Fibroblast of lung (primary cell): Measurements from ENCODE around the gene RCAN1. TPM values are rescaled to one million over a fixed set of nuclear protein-coding genes. Genes with fewer than 3 reads are reported as not detected.
A peak's percentile ranks its signal among the peaks of the same experiment; 100 is the strongest.

Source experiments
- DNase-seq, 2 donors: peaks; one replicate each; pipeline versions ENCODE4 v3.0.0 to v3.0.0-alpha.2; 2010; ENCODE audit warnings: low read depth in 2 of 2
- H2AFZ ChIP-seq: 2 replicates; pipeline ENCODE4 v1.5.1; 2012; ENCODE audit warnings: low read length, control low read depth, inconsistent platforms
- H3K27ac ChIP-seq: 2 replicates; pipeline ENCODE4 v1.5.1; 2011; ENCODE audit warnings: low read length, control low read depth; ENCODE audit not compliant: insufficient read depth
- H3K27me3 ChIP-seq: 2 replicates; pipeline ENCODE4 v1.5.1; 2011; ENCODE audit warnings: mild to moderate bottlenecking, low read length; ENCODE audit not compliant: control insufficient read depth, insufficient read depth
- H3K36me3 ChIP-seq: 2 replicates; pipeline ENCODE4 v1.5.1; 2011; ENCODE audit warnings: low read length; ENCODE audit not compliant: control insufficient read depth, insufficient read depth
- H3K4me1 ChIP-seq: 2 replicates; pipeline ENCODE4 v1.5.1; 2011; ENCODE audit warnings: low read length; ENCODE audit not compliant: control insufficient read depth, insufficient read depth; ENCODE audit errors: extremely low read depth
- H3K4me2 ChIP-seq: 2 replicates; pipeline ENCODE4 v1.5.1; 2011; ENCODE audit warnings: low read length, control low read depth; ENCODE audit not compliant: insufficient read depth; ENCODE audit errors: extremely low read depth
- H3K4me3 ChIP-seq, 4 experiments: fragments of 200-600 bp in 1 of 4; sonication (generic) in 1 of 4; replicated peaks in 1 of 4; 2 replicates each; pipeline ENCODE4 v1.5.1; 2011 to 2016; ENCODE audit warnings: low read length in 4 of 4, low read depth in 3 of 4, mild to moderate bottlenecking in 3 of 4, control low read depth in 2 of 4, inconsistent platforms in 1 of 4, mixed read lengths in 1 of 4; ENCODE audit not compliant: insufficient read depth in 1 of 4; ENCODE audit errors: control extremely low read depth in 1 of 4
- H3K79me2 ChIP-seq: 2 replicates; pipeline ENCODE4 v1.5.1; 2012; ENCODE audit warnings: mild to moderate bottlenecking, low read length, inconsistent platforms; ENCODE audit not compliant: control insufficient read depth, insufficient read depth
- H3K9ac ChIP-seq: 2 replicates; pipeline ENCODE4 v1.5.1; 2011; ENCODE audit warnings: mild to moderate bottlenecking, low read length, control low read depth; ENCODE audit not compliant: insufficient read depth
- H3K9me3 ChIP-seq: 2 replicates; pipeline ENCODE4 v1.5.1; 2012; ENCODE audit warnings: low read depth, low read length; ENCODE audit not compliant: control insufficient read depth, insufficient read depth
- H4K20me1 ChIP-seq: 2 replicates; pipeline ENCODE4 v1.5.1; 2011; ENCODE audit warnings: low read length; ENCODE audit not compliant: control insufficient read depth, insufficient read depth; ENCODE audit errors: extremely low read depth
- EZH2 ChIP-seq: IDR thresholded peaks from 2 replicates; pipeline ENCODE4 v1.5.1; 2012; ENCODE audit warnings: low read length, control low read depth, mild to moderate bottlenecking; ENCODE audit errors: missing control alignments
- polyA plus RNA-seq, 2 donors: library from polyadenylated mRNA; depleted of rRNA in 1 of 2; stranded (reverse) in 1 of 2; unstranded in 1 of 2; fragments of >200 nt; gene quantifications; 2 replicates each; pipeline ENCODE4 v1.2.1, GENCODE V29; 2011 to 2012; ENCODE audit warnings: missing spikeins in 1 of 2
- total RNA-seq: library from RNA; depleted of rRNA; stranded (reverse); fragments of >200 nt; gene quantifications from 2 replicates; pipeline ENCODE4 v1.2.1, GENCODE V29; 2014
- TF ChIP-seq, protein P1 (sequence below), 2 donors: IDR thresholded peaks in 1 of 2; conservative IDR thresholded peaks in 1 of 2; 1 replicate in 1 of 2; 2 replicates in 1 of 2; pipeline ENCODE4 v1.5.1; 2011 to 2012; ENCODE audit warnings: low read length in 2 of 2, control low read depth in 1 of 2, inconsistent platforms in 1 of 2, low read depth in 1 of 2, mild to moderate bottlenecking in 1 of 2

The RCAN1 gene
- total and polyA plus RNA-seq, 2 donors (not counting 1 experiment from before 2014, with no cell fraction given): 94.8 to 259 TPM

DNA sequence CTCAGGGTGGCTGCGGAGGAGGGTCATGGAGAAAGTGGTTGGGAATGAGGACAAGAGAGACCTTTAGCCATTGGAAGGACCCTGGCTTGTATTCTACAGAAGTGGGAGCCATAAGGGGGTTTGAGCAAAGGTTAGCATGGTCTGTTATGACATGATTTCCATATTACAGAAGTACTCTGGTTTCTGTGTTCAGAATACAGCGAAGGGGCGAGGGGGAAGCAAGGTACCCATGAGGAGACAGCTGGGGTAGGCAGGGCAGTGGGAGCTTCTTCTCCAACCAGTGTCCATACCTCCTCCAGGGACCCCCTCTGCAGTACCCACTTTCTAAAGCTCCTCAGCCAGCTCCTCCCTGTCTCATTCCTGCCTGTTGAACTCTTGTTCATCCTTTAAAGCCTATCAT, 81.0 kb downstream of the RCAN1 start:
- TF ChIP-seq EZH2: no peak
- TF ChIP-seq, protein P1, sequence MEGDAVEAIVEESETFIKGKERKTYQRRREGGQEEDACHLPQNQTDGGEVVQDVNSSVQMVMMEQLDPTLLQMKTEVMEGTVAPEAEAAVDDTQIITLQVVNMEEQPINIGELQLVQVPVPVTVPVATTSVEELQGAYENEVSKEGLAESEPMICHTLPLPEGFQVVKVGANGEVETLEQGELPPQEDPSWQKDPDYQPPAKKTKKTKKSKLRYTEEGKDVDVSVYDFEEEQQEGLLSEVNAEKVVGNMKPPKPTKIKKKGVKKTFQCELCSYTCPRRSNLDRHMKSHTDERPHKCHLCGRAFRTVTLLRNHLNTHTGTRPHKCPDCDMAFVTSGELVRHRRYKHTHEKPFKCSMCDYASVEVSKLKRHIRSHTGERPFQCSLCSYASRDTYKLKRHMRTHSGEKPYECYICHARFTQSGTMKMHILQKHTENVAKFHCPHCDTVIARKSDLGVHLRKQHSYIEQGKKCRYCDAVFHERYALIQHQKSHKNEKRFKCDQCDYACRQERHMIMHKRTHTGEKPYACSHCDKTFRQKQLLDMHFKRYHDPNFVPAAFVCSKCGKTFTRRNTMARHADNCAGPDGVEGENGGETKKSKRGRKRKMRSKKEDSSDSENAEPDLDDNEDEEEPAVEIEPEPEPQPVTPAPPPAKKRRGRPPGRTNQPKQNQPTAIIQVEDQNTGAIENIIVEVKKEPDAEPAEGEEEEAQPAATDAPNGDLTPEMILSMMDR (conservative IDR thresholded peaks at IDR 0.05 in 1 of 2, IDR thresholded peaks at IDR 0.05 in 1 of 2; ENCODE audit: low read depth in 1 of 2, low read length in 2 of 2): no peak
- no peaks in the 10 kb centered on the region for H3K79me2 ChIP-seq
- no peak overlapping the region for H2AFZ ChIP-seq
- H3K9ac ChIP-seq: no peak overlapping the region
- H3K27ac ChIP-seq: no peak overlapping the region
- H4K20me1 ChIP-seq: no peaks in the 10 kb centered on the region
- peaks cover 2% of the 10 kb centered on the region for H3K36me3 ChIP-seq
- no peak overlapping the region for H3K4me2 ChIP-seq
- H3K4me3 ChIP-seq: no peak overlapping the region
- H3K27me3 ChIP-seq: no peaks in the 10 kb centered on the region
- no peaks in the 10 kb centered on the region for H3K9me3 ChIP-seq
- no peak for DNase-seq
- H3K4me1 ChIP-seq: peaks cover 3% of the 10 kb centered on the region

DNA sequence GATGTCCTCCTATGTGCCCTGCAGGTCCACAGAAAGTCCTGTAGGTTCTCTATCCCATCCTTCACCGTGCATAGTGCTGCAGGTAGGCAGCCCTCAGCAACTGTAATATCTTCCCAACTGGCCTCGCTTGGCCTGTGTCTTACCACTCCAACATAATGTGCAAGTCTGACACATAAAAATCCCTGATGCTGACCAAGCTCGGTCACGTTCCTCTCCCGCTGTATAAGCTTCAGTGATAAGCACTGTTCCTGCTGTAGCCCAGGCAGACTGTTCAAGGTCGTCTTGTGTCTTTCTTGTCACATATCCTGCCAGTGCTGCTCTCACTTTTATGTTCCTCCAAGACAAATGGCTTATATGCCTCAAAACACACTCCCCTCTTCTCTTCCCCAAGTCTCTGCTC, 83.5 kb downstream of the RCAN1 start:
- Histone ChIP-seq H3K79me2 (no peaks in the 10 kb centered on the region), H3K4me2 (no peak overlapping the region), H3K27ac (no peak overlapping the region), H4K20me1 (no peaks in the 10 kb centered on the region), H3K9ac (no peak overlapping the region), H3K27me3 (no peaks in the 10 kb centered on the region), H3K4me1 (peaks cover 5% of the 10 kb centered on the region), H3K36me3 (peaks cover 2% of the 10 kb centered on the region), H3K9me3 (no peaks in the 10 kb centered on the region), H3K4me3 (no peak overlapping the region), H2AFZ (no peak overlapping the region)
- TF ChIP-seq EZH2: no peak
- TF ChIP-seq, protein P1 (conservative IDR thresholded peaks at IDR 0.05 in 1 of 2, IDR thresholded peaks at IDR 0.05 in 1 of 2; ENCODE audit: low read depth in 1 of 2, low read length in 2 of 2): no peak
- no peak for DNase-seq

DNA sequence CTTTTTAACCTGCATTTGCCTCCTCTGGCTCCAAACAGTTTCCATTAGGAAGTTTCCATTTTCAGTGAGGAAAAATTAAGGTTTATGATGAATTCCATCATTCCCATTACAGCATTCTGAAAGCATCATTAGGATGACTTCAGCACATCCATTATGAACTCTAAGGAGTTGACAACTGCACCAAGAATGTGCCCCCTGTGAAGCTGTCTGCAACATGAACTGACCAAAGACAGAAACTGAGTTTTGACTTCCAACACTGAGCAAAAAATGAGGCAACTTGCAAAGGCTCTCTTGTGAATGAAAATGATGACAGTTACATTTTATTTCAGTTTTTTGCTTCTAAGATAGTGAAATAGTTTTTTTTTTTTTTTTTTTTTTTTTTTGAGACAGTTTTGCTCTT, 84.7 kb downstream of the RCAN1 start:
- DNase-seq: peak; percentile 44 to 93
- Histone ChIP-seq H2AFZ (no peak overlapping the region), H3K36me3 (peaks cover 2% of the 10 kb centered on the region), H3K9me3 (no peaks in the 10 kb centered on the region), H3K79me2 (peaks cover 5% of the 10 kb centered on the region), H3K27ac (no peak overlapping the region), H3K4me3 (no peak overlapping the region), H3K9ac (no peak overlapping the region), H3K4me2 (no peak overlapping the region), H3K27me3 (no peaks in the 10 kb centered on the region), H4K20me1 (no peaks in the 10 kb centered on the region), H3K4me1 (peaks cover 5% of the 10 kb centered on the region)
- no peak for TF ChIP-seq EZH2
- TF ChIP-seq, protein P1 (conservative IDR thresholded peaks at IDR 0.05 in 1 of 2, IDR thresholded peaks at IDR 0.05 in 1 of 2; ENCODE audit: low read depth in 1 of 2, low read length in 2 of 2): no peak
